ENCODE data around the gene KRTAP20-4.

GRCh38 chr21:30616125-30616524, 4.3 kb upstream of the KRTAP20-4 start, which contains the start of gene KRTAP20-1:
- TF ChIP-seq POLR2A (IDR thresholded peaks at IDR 0.05; ENCODE audit: low read depth, low read length), result no peak
- no peak for TF ChIP-seq POLR2AphosphoS5 (IDR thresholded peaks at IDR 0.05; ENCODE audit: low read depth, low read length)
- TF ChIP-seq TAF1 (IDR thresholded peaks at IDR 0.05; ENCODE audit: borderline replicate concordance, low read depth, low read length), result no peak

Data from GM12892 (cell line).